Adrenal gland (tissue), 5 donors: ENCODE data around the gene SH3PXD2B.

Experiments
- POLR2A ChIP-seq, 2 donors: fragments of 450-650 bp; IDR thresholded peaks; one replicate each; pipeline ENCODE4 v1.6.1; 2017; ENCODE audit warnings: antibody characterized with exemption in 2 of 2, mild to moderate bottlenecking in 2 of 2, moderate library complexity in 1 of 2
- TF ChIP-seq, protein P1 (sequence below), 6 experiments: fragments of 450-650 bp in 4 of 6; fragments of 200-600 bp in 2 of 6; sonication (generic) in 1 of 6; IDR thresholded peaks; 1 replicate in 5 of 6; 2 replicates in 1 of 6; pipeline versions ENCODE4 v1.5.1 to v1.8.0; 2016 to 2021; ENCODE audit warnings: antibody characterized with exemption in 6 of 6, mild to moderate bottlenecking in 2 of 6, moderate library complexity in 1 of 6
- donor health status: DM: no; HTN: no; CAD: no.

DNA sequence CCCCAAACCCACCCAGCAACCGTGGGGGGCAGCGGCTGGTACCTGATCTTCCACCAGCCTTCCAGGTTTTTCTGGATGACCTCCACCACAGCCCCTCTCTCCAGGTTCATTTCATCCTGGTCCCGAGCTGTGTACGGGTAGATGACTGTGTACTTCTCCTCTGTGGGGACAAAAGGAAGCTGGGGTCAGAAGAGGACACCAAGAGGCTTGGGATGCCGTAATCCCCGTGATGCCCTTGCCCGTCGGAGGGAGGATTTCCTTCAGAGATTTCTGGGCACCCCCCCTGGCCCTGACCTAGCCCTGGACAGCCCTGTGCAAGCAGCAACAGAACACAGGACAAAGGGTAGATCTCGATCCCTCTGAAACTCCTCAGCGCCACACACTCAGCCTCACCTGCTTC, 100.5 kb downstream of the SH3PXD2B start:
- no peak for TF ChIP-seq POLR2A (IDR thresholded peaks at IDR 0.05)
- TF ChIP-seq, protein P1, sequence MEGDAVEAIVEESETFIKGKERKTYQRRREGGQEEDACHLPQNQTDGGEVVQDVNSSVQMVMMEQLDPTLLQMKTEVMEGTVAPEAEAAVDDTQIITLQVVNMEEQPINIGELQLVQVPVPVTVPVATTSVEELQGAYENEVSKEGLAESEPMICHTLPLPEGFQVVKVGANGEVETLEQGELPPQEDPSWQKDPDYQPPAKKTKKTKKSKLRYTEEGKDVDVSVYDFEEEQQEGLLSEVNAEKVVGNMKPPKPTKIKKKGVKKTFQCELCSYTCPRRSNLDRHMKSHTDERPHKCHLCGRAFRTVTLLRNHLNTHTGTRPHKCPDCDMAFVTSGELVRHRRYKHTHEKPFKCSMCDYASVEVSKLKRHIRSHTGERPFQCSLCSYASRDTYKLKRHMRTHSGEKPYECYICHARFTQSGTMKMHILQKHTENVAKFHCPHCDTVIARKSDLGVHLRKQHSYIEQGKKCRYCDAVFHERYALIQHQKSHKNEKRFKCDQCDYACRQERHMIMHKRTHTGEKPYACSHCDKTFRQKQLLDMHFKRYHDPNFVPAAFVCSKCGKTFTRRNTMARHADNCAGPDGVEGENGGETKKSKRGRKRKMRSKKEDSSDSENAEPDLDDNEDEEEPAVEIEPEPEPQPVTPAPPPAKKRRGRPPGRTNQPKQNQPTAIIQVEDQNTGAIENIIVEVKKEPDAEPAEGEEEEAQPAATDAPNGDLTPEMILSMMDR (IDR thresholded peaks at IDR 0.05): no peak
